CD4-positive, alpha-beta T cell treated with Interleukin-12 subunit alpha and Interleukin-12 subunit beta, for 1 hour (primary cell): ENCODE measurements around the gene FRK.
"Not testable (repeated sequence)": the region's sequence is repeated elsewhere in the genome, so short reads cannot be mapped to it uniquely, and the experiment has no call there.

ENCODE experiments used
- DNase-seq: peaks from one replicate; pipeline ENCODE4 v3.0.0-alpha.2; 2020

The FRK gene

GRCh38 chr6:116003668-116004067 lies 57.0 kb downstream of the FRK start:
- DNase-seq, result no peak

- no peak for DNase-seq
Observed at GRCh38 chr6:116002756-116003155, 57.9 kb downstream of the FRK start.

GRCh38 chr6:115999235-115999634 lies 61.5 kb downstream of the FRK start:
- no peak for DNase-seq

GRCh38 chr6:115997990-115998585 lies 62.6 kb downstream of the FRK start:
- DNase-seq, result no peak

- DNase-seq, result no peak
Observed at GRCh38 chr6:115986026-115986425, 74.7 kb downstream of the FRK start.

GRCh38 chr6:115984809-115985208 lies 75.9 kb downstream of the FRK start:
- DNase-seq, result no peak

GRCh38 chr6:115983998-115984397 lies 76.7 kb downstream of the FRK start:
- no peak for DNase-seq

- no peak for DNase-seq
Observed at GRCh38 chr6:115982453-115982852, 78.2 kb downstream of the FRK start.

GRCh38 chr6:115977220-115977619 lies 83.5 kb downstream of the FRK start:
- no peak for DNase-seq

GRCh38 chr6:115976321-115976870 lies 84.3 kb downstream of the FRK start:
- DNase-seq, result no peak

GRCh38 chr6:115972679-115973078 lies 88.0 kb downstream of the FRK start:
- no peak for DNase-seq

GRCh38 chr6:115971785-115972184 lies 88.9 kb downstream of the FRK start:
- no peak for DNase-seq

- no peak for DNase-seq
Observed at GRCh38 chr6:115969930-115970273, 90.8 kb downstream of the FRK start.

GRCh38 chr6:115969207-115969929 lies 91.3 kb downstream of the FRK start:
- DNase-seq, result no peak

GRCh38 chr6:115960286-115960685 lies 100.4 kb downstream of the FRK start:
- DNase-seq, result not testable (repeated sequence)

- DNase-seq, result no peak
Observed at GRCh38 chr6:115958958-115959357, 101.7 kb downstream of the FRK start.

- no peak for DNase-seq
Observed at GRCh38 chr6:115954740-115955139, 106.0 kb downstream of the FRK start.

GRCh38 chr6:115948751-115949150 lies 111.9 kb downstream of the FRK start:
- DNase-seq, result no peak

GRCh38 chr6:115947966-115948541 lies 112.6 kb downstream of the FRK start:
- no peak for DNase-seq

- no peak for DNase-seq
Observed at GRCh38 chr6:115945812-115946211, 114.9 kb downstream of the FRK start.

- DNase-seq, result no peak
Observed at GRCh38 chr6:115945306-115945705, 115.4 kb downstream of the FRK start.

GRCh38 chr6:115944829-115945228 lies 115.9 kb downstream of the FRK start:
- DNase-seq, result not testable (repeated sequence)

GRCh38 chr6:115937502-115937901 lies 123.2 kb downstream of the FRK start:
- DNase-seq, result not testable (repeated sequence)

- no peak for DNase-seq
Observed at GRCh38 chr6:115935361-115935760, 125.3 kb downstream of the FRK start.
